Smooth muscle cell (in vitro differentiated cells): ENCODE data around the gene SMG6. TPM values are rescaled to one million over a fixed set of nuclear protein-coding genes. Genes with fewer than 3 reads are reported as not detected.

ENCODE experiments used
- DNase-seq: peaks from one replicate; lab custom pipeline; 2025; ENCODE audit not compliant: unreplicated experiment; lab: John Stamatoyannopoulos, UW
- H2AFZ ChIP-seq: fragments of 200-600 bp; sonication (generic); 2 replicates; pipeline ENCODE4 v1.6.0; 2016; ENCODE audit warnings: antibody characterized with exemption, low read depth, mild to moderate bottlenecking
- H3F3A ChIP-seq: fragments of 200-600 bp; sonication (generic); 2 replicates; pipeline ENCODE4 v1.6.0; 2017; ENCODE audit warnings: antibody characterized with exemption, low read depth
- H3K27ac ChIP-seq: fragments of 200-600 bp; sonication (generic); 2 replicates; pipeline ENCODE4 v1.5.1; 2016; ENCODE audit warnings: low read depth, mild to moderate bottlenecking
- H3K27me3 ChIP-seq: fragments of 200-600 bp; sonication (generic); 2 replicates; pipeline ENCODE4 v1.6.1; 2016; ENCODE audit warnings: low read depth, mild to moderate bottlenecking
- H3K36me3 ChIP-seq: fragments of 200-600 bp; sonication (generic); 2 replicates; pipeline ENCODE4 v1.5.1; 2016; ENCODE audit warnings: low read depth
- H3K4me1 ChIP-seq: fragments of 200-600 bp; sonication (generic); 2 replicates; pipeline ENCODE4 v1.5.1; 2016; ENCODE audit warnings: low read depth
- H3K4me2 ChIP-seq: fragments of 200-600 bp; sonication (generic); 2 replicates; pipeline ENCODE4 v1.6.0; 2016; ENCODE audit warnings: mild to moderate bottlenecking
- H3K4me3 ChIP-seq: fragments of 200-600 bp; sonication (generic); 2 replicates; pipeline ENCODE4 v1.5.1; 2016; ENCODE audit warnings: mild to moderate bottlenecking
- H3K79me2 ChIP-seq: fragments of 200-600 bp; sonication (generic); 2 replicates; pipeline ENCODE4 v1.6.0; 2016; ENCODE audit warnings: low read depth, mild to moderate bottlenecking
- H3K9ac ChIP-seq: fragments of 200-600 bp; sonication (generic); 2 replicates; pipeline ENCODE4 v1.6.0; 2016; ENCODE audit warnings: low read depth
- H3K9me3 ChIP-seq: fragments of 200-600 bp; sonication (generic); replicated peaks from 2 replicates; pipeline ENCODE4 v1.5.1; 2016; ENCODE audit warnings: low read depth
- H4K20me1 ChIP-seq: fragments of 200-600 bp; sonication (generic); 2 replicates; pipeline ENCODE4 v1.6.0; 2016; ENCODE audit warnings: low read depth
- CTCF ChIP-seq: fragments of 200-600 bp; sonication (generic); IDR thresholded peaks from 2 replicates; pipeline ENCODE4 v1.5.1; 2017; ENCODE audit warnings: borderline replicate concordance, mild to moderate bottlenecking, antibody characterized with exemption; ENCODE audit not compliant: insufficient read depth, poor library complexity, severe bottlenecking
- WGBS: methylation state at CpG from one replicate; pipeline ENCODE4 v1.1.7; 2016; ENCODE audit warnings: low lambda C conversion rate; 5-methylcytosine and 5-hydroxymethylcytosine counted together
- polyA plus RNA-seq: library from polyadenylated mRNA; unstranded; fragments of >200 nt; fragmentation: Nextera tagmentation; extraction: Ambion mirVana; gene quantifications from 2 replicates; pipeline ENCODE4 v1.2.1, GENCODE V29; 2016
- total RNA-seq: library from RNA; depleted of rRNA; stranded (reverse); fragments of >200 nt; gene quantifications from 2 replicates; pipeline ENCODE4 v1.2.3, GENCODE V29; 2014

Gene SMG6
- total and polyA plus RNA-seq, 2 experiments from 2014 or later = 10.6 to 21.4 TPM

GRCh38 chr17:2214929-2215615 is 88.5 kb downstream of the SMG6 start:
- Histone ChIP-seq H3K9me3 (no peaks in the 10 kb centered on the region), H4K20me1 (no peaks in the 10 kb centered on the region), H3K4me3 (peak overlapping the region; percentile 25), H3K36me3 (no peaks in the 10 kb centered on the region), H3K27ac (peak overlapping the region; percentile 100), H2AFZ (no peak overlapping the region), H3F3A (peaks cover 31% of the 10 kb centered on the region), H3K4me2 (peak overlapping the region; percentile 81), H3K4me1 (peaks cover 44% of the 10 kb centered on the region), H3K27me3 (no peaks in the 10 kb centered on the region), H3K79me2 (peaks cover 12% of the 10 kb centered on the region), H3K9ac (peak overlapping the region; percentile 95)
- DNase-seq = no peak
- no peak for TF ChIP-seq CTCF
- 24% methylated on average over 11 of the region's 11 CpGs for WGBS

- TF ChIP-seq CTCF = no peak
- peak; percentile 65 for DNase-seq
- Histone ChIP-seq H3F3A (peaks cover 31% of the 10 kb centered on the region), H2AFZ (no peak overlapping the region), H3K4me2 (peak overlapping the region; percentile 81), H3K9me3 (no peaks in the 10 kb centered on the region), H3K9ac (peak overlapping the region; percentile 95), H3K4me3 (peak overlapping the region; percentile 25), H3K79me2 (peaks cover 12% of the 10 kb centered on the region), H3K27ac (peak overlapping the region; percentile 100), H3K36me3 (no peaks in the 10 kb centered on the region), H3K27me3 (no peaks in the 10 kb centered on the region), H3K4me1 (peaks cover 44% of the 10 kb centered on the region), H4K20me1 (no peaks in the 10 kb centered on the region)
- WGBS = 21% methylated on average over 17 of the region's 17 CpGs
These were observed 89.3 kb downstream of the SMG6 start for GRCh38 chr17:2214047-2214928.

GRCh38 chr17:2213291-2213960 is 90.2 kb downstream of the SMG6 start:
- H3K4me1 ChIP-seq = peaks cover 44% of the 10 kb centered on the region

More at GRCh38 chr17:2213291-2213960, 90.2 kb downstream of the SMG6 start:
- Histone ChIP-seq H4K20me1 (no peaks in the 10 kb centered on the region), H3F3A (peaks cover 31% of the 10 kb centered on the region), H2AFZ (no peak overlapping the region), H3K27ac (peak overlapping the region; percentile 100), H3K9me3 (no peaks in the 10 kb centered on the region), H3K9ac (peak overlapping the region; percentile 95), H3K27me3 (no peaks in the 10 kb centered on the region), H3K36me3 (no peaks in the 10 kb centered on the region), H3K4me3 (peak overlapping the region; percentile 25), H3K79me2 (peaks cover 16% of the 10 kb centered on the region), H3K4me2 (peak overlapping the region; percentile 81)
- TF ChIP-seq CTCF = no peak
- DNase-seq = no peak
- WGBS = 65% methylated on average over 11 of the region's 11 CpGs
